ENCODE data around the gene PAQR5.
"Not testable (repeated sequence)": the region's sequence is repeated elsewhere in the genome, so short reads cannot be mapped to it uniquely, and the experiment has no call there.

Gene PAQR5

DNA sequence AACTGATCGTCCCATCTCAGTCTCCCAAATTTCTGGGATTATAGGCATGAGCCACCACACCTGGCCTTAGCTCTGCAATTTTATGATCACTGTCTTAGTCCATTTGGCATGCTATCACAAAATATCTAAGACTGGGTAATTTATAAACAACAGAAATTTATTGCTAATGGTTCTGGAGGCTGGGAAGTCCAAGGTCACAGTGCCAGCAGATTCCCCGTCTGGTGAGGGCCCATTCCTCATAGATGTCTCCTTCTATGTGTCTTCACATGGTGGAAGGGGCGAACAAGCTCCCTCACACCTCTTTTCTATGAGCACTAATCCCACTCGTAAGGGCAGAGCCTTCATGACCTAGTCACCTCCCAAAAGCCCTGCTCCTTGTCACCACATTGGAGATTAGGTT, 60.1 kb downstream of the PAQR5 start:
- no peak for DNase-seq

GRCh38 chr15:69359722-69360121, 61.0 kb downstream of the PAQR5 start:
- peak; percentile 45 for DNase-seq

- DNase-seq = no peak
Measured at GRCh38 chr15:69360642-69361041, 61.9 kb downstream of the PAQR5 start.

- no peak for DNase-seq
Measured at GRCh38 chr15:69367236-69367635, 68.5 kb downstream of the PAQR5 start.

GRCh38 chr15:69369631-69370030, 70.9 kb downstream of the PAQR5 start:
- no peak for DNase-seq

DNA sequence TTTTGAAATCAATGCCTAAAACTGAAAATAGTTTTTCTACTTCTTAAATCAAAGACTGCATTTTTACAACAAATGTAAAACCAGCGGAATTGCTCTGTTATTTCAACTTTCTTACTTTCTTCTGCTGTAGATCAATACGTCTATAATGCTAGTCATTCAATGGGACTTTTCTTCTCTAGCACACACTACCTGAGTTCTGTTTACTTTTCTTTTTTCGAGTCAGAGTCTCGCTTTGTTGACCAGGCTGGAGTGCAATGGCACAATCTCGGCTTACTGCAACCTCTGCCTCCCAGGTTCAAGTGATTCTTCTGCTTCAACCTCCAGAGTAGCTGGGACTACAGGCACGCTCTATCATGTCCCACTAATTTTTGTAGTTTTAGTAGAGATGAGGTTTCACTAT, 74.7 kb downstream of the PAQR5 start:
- no peak for DNase-seq

GRCh38 chr15:69375151-69375790, 76.6 kb downstream of the PAQR5 start:
- DNase-seq = no peak

GRCh38 chr15:69377216-69377970, 78.7 kb downstream of the PAQR5 start:
- DNase-seq = no peak

GRCh38 chr15:69380100-69380725, 81.5 kb downstream of the PAQR5 start:
- peak; percentile 8 for DNase-seq

DNA sequence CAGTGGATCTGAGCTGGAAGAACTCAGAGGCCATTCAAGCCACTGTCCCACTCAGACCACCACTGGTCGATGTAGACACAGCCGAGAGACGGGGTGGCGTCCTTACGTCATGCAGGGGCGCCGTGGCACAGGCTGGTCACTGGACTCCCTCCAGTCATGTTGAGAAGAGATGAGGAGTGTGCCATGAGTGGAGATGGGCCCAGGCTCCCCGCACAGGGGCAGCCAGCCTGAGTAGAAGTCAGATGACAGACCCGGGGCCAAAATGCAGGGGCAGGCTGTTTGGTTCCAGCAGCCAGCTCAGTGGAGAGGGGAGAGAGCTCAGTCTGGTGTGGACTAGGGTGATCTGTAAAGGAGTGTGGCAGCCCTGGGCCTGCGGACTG, 82.0 kb downstream of the PAQR5 start:
- DNase-seq = no peak

DNA sequence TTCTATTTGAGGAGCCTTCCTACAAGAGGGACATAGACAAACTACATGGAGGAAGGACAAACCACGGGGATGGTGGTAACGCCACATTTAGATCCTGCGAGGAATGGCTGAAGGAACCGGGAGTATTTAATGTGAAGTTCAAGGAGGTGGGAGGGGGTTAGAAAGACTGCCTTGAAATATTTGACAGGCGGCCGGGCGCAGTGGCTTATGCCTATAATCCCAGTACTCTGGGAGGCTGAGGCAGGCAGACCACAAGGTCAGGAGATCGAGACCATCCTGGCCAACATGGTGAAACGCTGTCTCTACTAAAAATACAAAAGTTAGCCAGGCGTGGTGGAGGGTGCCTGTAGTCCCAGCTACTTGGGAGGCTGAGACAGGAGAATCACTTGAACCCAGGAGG, 83.5 kb downstream of the PAQR5 start:
- DNase-seq = not testable (repeated sequence)

DNA sequence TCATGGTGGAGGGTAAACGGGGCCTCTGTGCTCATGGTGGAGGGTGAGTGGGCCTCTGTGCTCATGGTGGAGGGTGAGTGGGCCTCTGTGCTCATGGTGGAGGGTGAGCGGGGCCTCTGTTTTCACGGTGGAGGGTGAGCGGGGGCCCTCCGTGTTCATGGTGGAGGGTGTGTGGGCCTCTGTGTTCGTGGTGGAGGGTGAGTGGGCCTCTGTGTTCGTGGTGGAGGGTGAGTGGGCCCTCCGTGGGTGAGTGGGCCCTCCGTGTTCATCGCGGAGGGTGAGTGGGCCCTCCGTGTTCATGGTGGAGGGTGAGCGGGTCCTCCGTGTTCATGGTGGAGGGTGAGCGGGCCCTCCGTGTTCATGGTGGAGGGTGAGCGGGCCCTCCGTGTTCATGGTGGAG, 85.4 kb downstream of the PAQR5 start:
- not testable (repeated sequence) for DNase-seq

DNA sequence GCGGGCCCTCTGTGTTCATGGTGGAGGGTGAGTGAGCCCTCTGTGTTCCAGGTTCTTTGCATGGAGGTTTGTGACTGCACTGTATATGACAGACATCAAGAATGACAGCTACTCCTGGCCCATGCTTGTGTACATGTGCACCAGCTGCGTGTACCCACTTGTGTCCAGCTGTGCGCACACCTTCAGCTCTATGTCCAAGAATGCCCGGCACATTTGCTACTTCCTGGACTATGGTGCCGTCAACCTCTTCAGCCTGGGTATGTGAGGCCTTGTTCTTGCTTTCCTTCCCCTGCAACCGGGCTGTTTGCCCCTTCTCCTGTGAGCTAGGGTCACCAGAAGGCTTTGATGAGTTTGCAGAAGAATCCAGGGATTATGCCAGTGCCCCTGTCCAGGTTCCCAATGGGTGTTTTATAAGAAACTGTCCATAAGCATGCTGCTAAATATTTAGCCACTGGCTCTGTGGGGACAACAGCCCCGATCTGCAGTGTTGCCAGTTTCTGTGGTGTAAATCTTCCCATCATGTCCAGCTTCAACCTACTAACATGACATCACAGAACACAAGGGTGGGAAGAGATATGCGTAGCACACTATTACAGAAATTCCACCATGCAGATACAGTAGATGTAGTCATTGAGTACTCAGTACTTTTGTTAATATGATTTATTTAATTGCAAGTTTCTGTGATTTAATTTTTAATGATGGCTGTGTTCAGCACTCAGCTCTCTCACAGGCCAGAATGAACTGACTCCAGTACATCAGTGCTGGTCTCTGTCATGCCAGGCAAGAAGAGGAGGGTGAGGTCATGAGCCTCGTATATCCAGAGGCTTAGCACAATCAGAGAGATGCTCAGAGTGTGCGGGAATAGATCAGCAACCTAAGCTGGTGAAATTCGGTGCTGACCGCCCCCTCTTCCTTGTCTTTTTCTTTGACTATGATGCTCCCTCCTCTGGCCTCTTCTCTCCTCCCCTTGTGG, 86.2 kb downstream of the PAQR5 start:
- DNase-seq = no peak

- DNase-seq = no peak
Measured at GRCh38 chr15:69385831-69386230, 87.1 kb downstream of the PAQR5 start.

- no peak for DNase-seq
Measured at GRCh38 chr15:69386284-69386683, 87.6 kb downstream of the PAQR5 start.

DNA sequence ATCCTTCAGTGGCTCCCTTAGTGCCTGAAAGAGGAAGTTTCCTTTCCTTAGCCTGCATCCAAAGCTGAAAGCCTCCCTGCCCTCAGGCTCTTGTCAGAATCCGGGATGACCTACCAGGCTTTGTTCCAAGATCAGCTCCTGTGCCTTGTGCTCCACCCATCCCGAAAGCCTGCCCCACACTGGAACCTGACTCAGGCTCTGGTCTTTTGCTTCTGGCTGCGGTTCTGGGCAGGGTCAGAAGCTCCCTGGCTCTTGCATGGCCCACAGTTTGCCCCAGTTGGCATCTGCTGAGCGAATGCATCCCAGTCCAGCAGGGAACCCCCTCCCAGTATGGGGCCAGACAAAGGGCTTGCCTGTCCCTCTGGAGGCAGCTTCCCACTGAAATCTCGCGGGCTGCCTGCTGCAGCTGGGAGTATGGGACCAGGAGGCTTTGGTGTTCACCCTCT, 89.6 kb downstream of the PAQR5 start:
- DNase-seq = no peak

DNA sequence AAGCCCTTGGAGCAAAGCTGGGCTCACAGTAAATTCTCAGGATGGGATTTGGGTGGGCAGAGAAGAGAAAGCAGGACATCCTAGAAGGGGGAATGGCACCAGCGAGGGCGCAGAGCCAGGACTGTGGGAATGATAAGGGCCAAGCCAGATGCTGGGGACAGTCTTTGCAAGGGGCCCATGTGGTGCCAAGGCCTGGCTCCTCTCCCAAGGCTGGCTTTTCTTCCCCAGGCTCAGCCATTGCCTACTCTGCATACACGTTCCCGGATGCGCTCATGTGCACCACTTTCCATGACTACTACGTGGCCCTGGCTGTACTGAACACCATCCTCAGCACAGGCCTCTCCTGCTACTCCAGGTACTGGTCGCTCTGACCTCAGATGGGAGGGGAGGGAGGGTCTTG, 90.7 kb downstream of the PAQR5 start:
- DNase-seq = no peak

GRCh38 chr15:69390575-69390974, 91.9 kb downstream of the PAQR5 start:
- DNase-seq = no peak

DNA sequence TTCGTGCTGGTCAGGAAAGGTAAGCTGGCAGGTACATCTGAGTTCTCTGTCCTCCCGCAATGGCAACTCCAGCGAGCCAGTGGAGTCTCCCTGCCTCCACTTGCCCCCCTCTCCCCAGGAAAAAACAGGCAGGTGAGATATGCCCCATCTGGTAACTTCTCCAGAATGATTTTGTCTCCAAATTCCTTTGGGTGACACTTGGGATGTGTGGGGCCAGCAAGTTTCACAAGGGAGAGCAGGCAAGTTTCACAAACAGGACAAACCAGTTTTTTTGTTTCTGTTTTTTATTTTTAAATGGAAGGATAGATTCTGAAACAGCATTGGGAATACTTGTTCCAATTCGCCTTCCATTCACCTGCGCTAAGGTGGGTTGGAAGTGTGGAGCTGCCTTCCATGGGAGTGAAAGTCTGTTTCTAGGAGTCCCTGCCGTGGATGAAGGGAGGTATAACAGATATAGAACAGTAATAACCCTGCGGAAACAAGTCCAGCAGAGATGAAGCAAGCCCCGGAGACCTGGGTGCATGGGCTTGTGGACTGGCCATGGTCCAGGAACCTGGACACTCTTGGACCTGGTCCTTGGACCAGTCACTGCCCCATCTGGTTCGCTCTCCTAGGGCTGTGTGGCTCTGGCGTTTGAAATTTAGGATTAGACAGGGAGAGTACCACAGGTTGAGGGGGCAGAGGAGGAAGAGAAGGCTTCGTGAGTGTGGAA, 92.5 kb downstream of the PAQR5 start:
- DNase-seq = no peak

- no peak for DNase-seq
Measured at GRCh38 chr15:69392352-69392751, 93.6 kb downstream of the PAQR5 start.

DNA sequence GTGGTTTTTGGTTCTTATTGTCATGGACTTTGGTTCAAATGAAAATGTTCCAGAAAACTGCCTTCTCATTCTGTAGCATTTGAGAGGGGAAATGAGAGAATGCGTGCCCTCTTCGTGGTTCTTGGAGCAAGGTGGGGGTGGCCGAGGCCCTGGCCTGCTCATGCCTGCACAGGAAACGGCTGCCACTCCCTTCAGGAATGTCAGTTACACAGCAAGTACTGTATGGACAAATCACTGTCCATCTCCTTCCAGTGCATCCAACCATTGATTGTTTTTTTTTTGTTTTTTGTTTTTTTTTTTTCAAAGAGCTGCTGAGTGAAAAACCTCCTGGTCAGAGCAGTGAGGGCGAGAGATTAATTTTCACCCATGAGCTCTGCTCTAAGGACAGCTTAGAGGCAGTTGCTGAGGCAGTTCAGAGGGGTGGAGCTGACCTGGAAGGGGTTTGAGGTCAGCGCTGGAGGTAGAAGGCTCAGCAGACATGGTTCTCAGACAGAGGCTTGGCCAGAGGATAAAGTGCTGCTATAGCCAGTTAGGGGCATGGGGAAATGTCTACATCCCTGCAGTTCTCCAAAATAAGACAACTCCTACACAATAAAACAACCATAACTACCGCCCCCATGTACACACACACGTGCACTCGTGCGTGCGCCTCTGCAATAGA, 95.2 kb downstream of the PAQR5 start:
- no peak for DNase-seq

All from inflammatory macrophage treated with lipopolysaccharide for 4 hours (primary cell).